HepG2 (cell line): Measurements from ENCODE around the gene CADM3.

Source experiments
- CTCF ChIP-seq: sonication (generic); formaldehyde crosslinking; IDR thresholded peaks from 2 replicates; pipeline ENCODE4 v1.5.0; 2020; ENCODE audit warnings: mild to moderate bottlenecking, missing genetic modification reagents, moderate library complexity
- EP300 ChIP-seq, 3 experiments: sonication (generic) in 1 of 3; formaldehyde crosslinking in 1 of 3; IDR thresholded peaks; 2 replicates each; pipeline versions ENCODE4 v1.5.1 to v1.6.1; 2011 to 2020; ENCODE audit warnings: low read depth in 2 of 3, low read length in 2 of 3, borderline replicate concordance in 1 of 3, improper control_type of control experiment in 1 of 3, mild to moderate bottlenecking in 1 of 3, missing genetic modification reagents in 1 of 3, moderate library complexity in 1 of 3
- FIP1L1 ChIP-seq: fragments of 200-400 bp; formaldehyde crosslinking; IDR thresholded peaks from 2 replicates; pipeline ENCODE4 v1.6.1; 2018; ENCODE audit warnings: low read depth, mild to moderate bottlenecking, low read length, moderate library complexity, borderline replicate concordance; ENCODE audit not compliant: insufficient read depth
- GMEB1 ChIP-seq: sonication (generic); formaldehyde crosslinking; IDR thresholded peaks from 2 replicates; pipeline ENCODE4 v1.5.1; 2020; ENCODE audit warnings: missing genetic modification reagents, mild to moderate bottlenecking, borderline replicate concordance
- NFIC ChIP-seq: IDR thresholded peaks from 2 replicates; pipeline ENCODE4 v1.6.1; 2012; ENCODE audit warnings: mild to moderate bottlenecking, low read length, inconsistent platforms
- PRDM15 ChIP-seq: sonication (generic); formaldehyde crosslinking; IDR thresholded peaks from 2 replicates; pipeline ENCODE4 v1.4.0; 2020; ENCODE audit warnings: missing genetic modification reagents
- PRPF4 ChIP-seq: fragments of 200-400 bp; formaldehyde crosslinking; IDR thresholded peaks from 2 replicates; pipeline ENCODE4 v1.6.1; 2016; ENCODE audit warnings: low read length, low read depth; ENCODE audit not compliant: poor library complexity, severe bottlenecking
- ZNF768 ChIP-seq: sonication (generic); formaldehyde crosslinking; IDR thresholded peaks from 2 replicates; pipeline ENCODE4 v1.4.0; 2020; ENCODE audit warnings: missing genetic modification reagents
- ZSCAN20 ChIP-seq: sonication (generic); formaldehyde crosslinking; IDR thresholded peaks from 2 replicates; pipeline ENCODE4 v1.4.0; 2020; ENCODE audit warnings: missing genetic modification reagents, mild to moderate bottlenecking, borderline replicate concordance

GRCh38 chr1:159132271-159132881 is 39.0 kb upstream of the CADM3 start:
- TF ChIP-seq GMEB1 (CRISPR knock-in tag) (no peak), CTCF (CRISPR knock-in tag) (peak; percentile 66), NFIC (no peak), FIP1L1 (no peak), ZNF768 (CRISPR knock-in tag) (no peak), PRPF4 (no peak), PRDM15 (CRISPR knock-in tag) (no peak), ZSCAN20 (CRISPR knock-in tag) (no peak), EP300 (IDR thresholded peaks at IDR 0.05; ENCODE audit: low read depth in 2 of 2, low read length in 2 of 2) (no peak), EP300 (CRISPR knock-in tag; IDR thresholded peaks at IDR 0.05; ENCODE audit: borderline replicate concordance) (no peak)
